GM10248 (cell line): ENCODE data around the gene FTL.

Experiments
- CTCF ChIA-PET: fragments of 300-600 bp; sonication (Branson Sonifier 250); formaldehyde crosslinking; extraction: SDS; loops from one replicate; lab custom pipeline; 2021; ENCODE audit warnings: antibody characterized with exemption; lab: Yijun Ruan, JAX
- POLR2A ChIA-PET: fragments of 350-650 bp; sonication (Branson Sonifier 250); formaldehyde crosslinking; extraction: SDS; loops from one replicate; lab custom pipeline; 2020; ENCODE audit warnings: antibody characterized with exemption; lab: Yijun Ruan, JAX
- DNase-seq: peaks from one replicate; pipeline ENCODE4 v3.0.0; 2012; ENCODE audit errors: extremely low spot score
- CTCF ChIP-seq: IDR thresholded peaks from 2 replicates; pipeline ENCODE4 v1.5.1; 2012; ENCODE audit warnings: mild to moderate bottlenecking, low read depth; ENCODE audit errors: extremely low read depth, missing control alignments, control extremely low read depth

Gene FTL

GRCh38 chr19:49011194-49011593 is 46.1 kb downstream of the FTL start:
- TF ChIP-seq CTCF: no peak
- POLR2A ChIA-PET: no interaction called here
- CTCF ChIA-PET: interaction anchor here (3.5 to 3.9 kb wide), 2 partner anchors 12 to 13 kb away, joined by 36 to 45 read pairs; no protein-coding TSS in a partner anchor
- DNase-seq: no peak

DNA sequence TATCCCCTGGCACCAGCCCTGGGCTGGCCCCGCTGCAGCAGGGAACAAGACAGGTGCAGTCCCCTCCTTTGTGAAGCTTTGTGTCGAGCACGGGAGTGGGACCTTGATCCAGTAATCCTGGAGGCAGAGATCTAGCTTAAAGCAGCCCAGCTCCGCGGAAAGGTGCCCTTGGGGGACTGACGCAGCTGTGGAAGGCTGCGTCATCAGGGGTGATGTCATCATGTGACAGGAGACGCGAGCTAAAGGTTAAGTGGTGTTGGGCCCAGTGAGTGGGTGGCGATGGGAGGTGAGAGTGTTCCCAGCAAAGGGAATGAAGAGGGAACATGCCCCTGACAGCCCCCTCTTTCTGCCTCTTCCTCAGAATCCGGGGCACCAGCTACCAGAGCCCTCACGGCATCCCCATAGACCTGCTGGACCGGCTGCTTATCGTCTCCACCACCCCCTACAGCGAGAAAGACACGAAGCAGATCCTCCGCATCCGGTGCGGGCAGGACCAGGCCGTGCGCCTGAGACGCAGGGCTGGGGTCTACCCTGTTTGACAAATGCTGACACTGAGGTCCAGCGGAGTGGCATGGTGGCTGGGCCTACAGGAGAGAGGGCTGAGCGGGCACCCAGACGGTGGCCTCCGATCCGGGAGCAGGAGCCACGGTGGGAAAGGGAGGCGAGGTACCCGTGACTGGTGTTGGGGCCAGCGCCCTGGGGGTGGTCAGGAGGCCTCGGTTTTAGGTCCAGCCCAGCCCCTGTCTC is 49.2 kb downstream of the FTL start:
- DNase-seq: no peak

DNA sequence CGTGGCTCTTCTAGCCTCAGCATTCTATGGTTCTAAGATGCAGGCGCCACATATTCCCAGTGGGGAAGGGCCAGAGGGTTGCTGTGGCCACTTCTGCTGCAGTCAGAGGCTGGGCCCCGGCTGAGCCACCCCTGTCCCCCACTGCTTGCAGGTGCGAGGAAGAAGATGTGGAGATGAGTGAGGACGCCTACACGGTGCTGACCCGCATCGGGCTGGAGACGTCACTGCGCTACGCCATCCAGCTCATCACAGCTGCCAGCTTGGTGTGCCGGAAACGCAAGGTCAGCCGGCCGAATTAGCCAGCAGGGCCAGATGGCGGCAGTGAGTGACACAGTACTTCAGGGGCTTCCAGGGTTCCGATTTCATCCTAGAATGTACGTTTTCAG is 49.8 kb downstream of the FTL start:
- CTCF ChIA-PET: interaction anchor here (1.5 to 3.5 kb wide), 3 partner anchors 15 to 22 kb away, joined by 4 to 36 read pairs (median 8); partner anchors contain the start of genes GYS1 and RUVBL2
- POLR2A ChIA-PET: no interaction called here
- DNase-seq: no peak
- TF ChIP-seq CTCF: no peak

More for the DNA sequence above, 49.2 kb downstream of the FTL start:
- POLR2A ChIA-PET: interaction anchor here (0.6 to 0.8 kb wide), 3 partner anchors 10 to 431 kb away, joined by 3 to 7 read pairs (median 6); no protein-coding TSS in a partner anchor
- no peak for TF ChIP-seq CTCF
- CTCF ChIA-PET: interaction anchor here (1.5 to 3.5 kb wide), 2 partner anchors 15 to 21 kb away, joined by 8 to 36 read pairs; partner anchors contain the start of genes GYS1 and RUVBL2

- no peak for TF ChIP-seq CTCF
- DNase-seq: no peak
- ChIA-PET POLR2A (interaction anchor here (0.6 kb wide), 2 partner anchors 23 to 135 kb away, joined by 3 to 4 read pairs; partner anchors contain the start of gene RUVBL2), CTCF (interaction anchor here (0.5 to 1.6 kb wide), 2 partner anchors 16 to 44 kb away, joined by 3 to 4 read pairs; no protein-coding TSS in a partner anchor)
Observed at GRCh38 chr19:49016067-49016839, 51.1 kb downstream of the FTL start.
